GM18867 (cell line): ENCODE data around the gene RPRML.
"Not testable (repeated sequence)": the region's sequence is repeated elsewhere in the genome, so short reads cannot be mapped to it uniquely, and the experiment has no call there.

Experiments
- ATAC-seq: cut with Tn5 transposase; IDR thresholded peaks from one replicate; pipeline ENCODE4 v1.9.1; 2021; ENCODE audit warnings: mild to moderate bottlenecking, moderate library complexity; ENCODE audit not compliant: unreplicated experiment

RPRML gene

GRCh38 chr17:46976626-46977270, 2.3 kb downstream of the RPRML start:
- no peak for ATAC-seq

- no peak for ATAC-seq
Observed at GRCh38 chr17:46975287-46975686, 3.8 kb downstream of the RPRML start.

DNA sequence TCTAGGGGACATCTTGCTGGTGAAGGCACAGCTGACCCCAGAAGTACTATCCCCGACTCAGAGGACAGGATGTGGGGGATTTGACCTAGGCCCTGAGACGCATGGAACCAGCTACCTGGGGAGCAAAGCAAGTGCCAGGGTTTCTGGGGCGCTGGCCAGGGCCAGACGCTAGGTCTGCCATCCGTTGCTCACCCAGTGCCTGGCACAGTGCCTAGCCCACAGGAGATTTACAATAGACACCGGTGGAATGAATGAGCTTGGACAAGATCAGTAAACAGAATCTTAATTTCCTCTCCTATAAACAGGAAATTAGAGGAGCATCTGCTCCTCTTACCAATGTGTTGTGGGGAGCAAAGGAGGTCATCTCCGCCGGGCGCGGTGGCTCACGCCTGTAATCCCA, 5.0 kb downstream of the RPRML start:
- no peak for ATAC-seq

DNA sequence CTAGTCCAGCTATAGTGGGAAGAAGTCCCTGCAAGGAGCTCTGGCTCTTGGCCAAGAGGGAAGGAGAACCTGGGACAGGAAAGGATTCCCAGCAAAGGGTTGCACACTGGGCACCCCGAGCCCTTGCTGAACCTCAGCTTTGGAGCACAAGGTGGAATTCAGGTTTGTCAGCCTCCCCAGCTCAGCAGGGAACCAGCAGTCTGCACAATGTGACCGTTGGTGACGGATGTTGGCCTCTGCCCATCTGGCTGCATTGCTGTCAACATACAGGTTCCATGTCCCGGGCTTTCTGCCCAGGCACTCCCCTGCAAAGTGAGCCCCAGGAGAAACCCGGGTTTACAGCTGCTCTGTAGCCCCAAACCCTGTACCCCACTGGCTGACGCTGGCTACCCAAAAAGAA, 6.7 kb downstream of the RPRML start:
- ATAC-seq, result no peak

DNA sequence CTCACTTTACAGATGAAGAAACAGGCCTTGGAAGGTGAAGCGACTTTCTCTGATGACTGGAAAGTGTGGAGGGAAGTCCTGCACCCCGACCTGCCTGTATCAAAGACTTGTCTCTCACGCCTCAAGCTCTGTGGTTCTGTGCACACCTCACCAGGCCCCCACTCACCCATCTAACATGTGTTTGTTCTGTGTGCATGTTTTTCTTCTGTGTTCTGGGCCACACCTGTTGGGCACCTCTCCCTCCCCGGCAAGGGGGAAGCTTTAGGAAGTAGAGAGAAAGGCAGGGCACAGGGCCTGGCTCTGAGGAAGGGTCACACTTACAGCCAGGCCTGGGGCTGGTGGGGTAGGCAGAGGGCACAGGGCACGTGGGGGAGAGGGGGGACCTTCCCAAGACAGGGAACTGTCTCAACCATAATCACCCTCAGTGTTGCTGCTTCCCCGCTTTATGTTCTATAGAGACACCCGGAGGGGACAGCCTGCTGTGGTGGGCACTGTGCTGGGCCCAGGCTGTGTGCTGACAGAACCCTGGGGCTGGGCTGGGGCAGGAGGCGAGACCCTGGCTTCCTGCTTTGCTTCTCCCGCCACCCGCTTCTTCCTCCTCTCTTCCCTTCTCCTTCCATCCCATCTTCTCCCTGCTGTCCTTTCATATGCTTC, 7.3 kb downstream of the RPRML start:
- ATAC-seq, result no peak

GRCh38 chr17:46968896-46969295, 10.2 kb downstream of the RPRML start:
- no peak for ATAC-seq

GRCh38 chr17:46968224-46968834, 10.7 kb downstream of the RPRML start:
- ATAC-seq, result no peak

- ATAC-seq, result no peak
Observed at GRCh38 chr17:46964315-46965265, 14.5 kb downstream of the RPRML start.

DNA sequence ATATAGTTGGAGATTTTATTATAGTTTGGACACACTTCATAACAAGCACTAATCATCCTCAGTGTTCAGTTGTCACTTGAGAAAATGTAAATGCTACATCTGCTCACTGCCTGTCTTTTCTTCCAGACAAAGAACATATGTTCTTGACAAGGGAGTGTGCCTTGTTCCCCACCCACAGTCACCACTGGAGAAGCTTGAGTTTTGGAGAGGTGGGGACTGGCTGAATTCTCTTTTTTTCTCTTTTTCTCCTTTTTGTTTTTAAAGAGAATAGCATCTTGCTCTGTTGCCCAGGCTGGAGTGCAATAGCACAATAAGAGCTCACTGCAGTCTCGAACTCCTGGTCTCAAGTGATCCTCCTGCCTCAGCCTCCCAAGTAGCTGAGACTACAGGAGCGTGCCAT, 15.5 kb downstream of the RPRML start:
- ATAC-seq, result no peak

GRCh38 chr17:46962374-46962790, 16.7 kb downstream of the RPRML start:
- no peak for ATAC-seq

DNA sequence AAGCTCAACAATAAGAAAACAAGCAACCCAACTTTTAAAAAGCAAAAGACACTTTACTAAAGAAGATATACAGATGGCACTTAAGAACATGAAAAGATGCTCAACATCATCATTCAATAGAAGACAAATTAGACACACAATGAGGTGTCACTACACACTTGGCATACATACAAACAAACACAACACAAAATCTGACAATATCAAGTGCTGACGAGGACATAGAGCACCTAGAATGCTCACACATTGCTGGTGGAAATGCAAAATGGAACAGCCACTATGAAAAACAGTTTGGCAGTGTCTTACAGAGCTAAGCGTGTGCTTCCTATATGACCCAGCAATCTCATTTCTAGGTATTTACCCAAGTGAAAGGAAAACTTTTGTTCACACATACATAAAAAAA, 18.9 kb downstream of the RPRML start:
- no peak for ATAC-seq

GRCh38 chr17:46958041-46958591, 20.9 kb downstream of the RPRML start:
- no peak for ATAC-seq

- ATAC-seq, result not testable (repeated sequence)
Observed at GRCh38 chr17:46953191-46953590, 25.9 kb downstream of the RPRML start.

DNA sequence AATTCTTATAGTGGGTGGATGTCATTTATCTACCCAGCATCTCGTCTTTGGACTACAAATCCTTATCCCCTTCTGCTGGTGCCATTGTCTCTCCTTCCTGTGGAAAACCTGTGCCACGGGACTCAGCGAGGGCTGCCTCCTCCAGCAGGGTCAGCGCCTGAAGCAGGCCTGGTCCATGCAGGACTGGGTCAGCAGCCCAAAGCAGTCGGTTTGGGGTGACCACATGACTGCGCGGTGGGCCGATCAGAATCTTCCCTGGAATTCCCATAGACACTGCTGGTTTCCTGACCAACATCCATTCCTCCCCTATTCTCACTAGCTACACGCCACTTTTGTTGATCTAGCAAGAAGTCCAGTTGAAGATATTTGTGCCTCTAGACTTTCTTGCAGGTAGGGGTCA, 26.9 kb downstream of the RPRML start:
- no peak for ATAC-seq

DNA sequence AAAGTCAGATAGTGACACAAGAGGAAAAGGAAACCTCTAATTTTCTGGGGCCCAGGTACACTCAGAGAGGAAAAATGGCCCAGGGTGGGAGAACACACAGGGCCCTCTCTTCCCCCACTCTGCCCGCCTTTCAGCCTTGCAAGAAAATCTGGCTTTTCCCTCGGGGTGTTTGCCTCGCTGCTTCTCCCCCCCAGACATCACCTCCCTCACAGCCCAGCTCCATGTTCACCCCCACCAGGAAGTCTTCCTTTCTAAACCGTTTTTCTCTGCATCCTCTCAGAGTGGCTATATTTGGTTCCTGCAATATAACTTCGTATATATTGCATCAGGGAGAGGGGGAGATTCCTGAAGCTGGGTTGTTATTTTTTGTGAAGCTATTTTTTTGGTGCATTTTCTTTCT, 27.3 kb downstream of the RPRML start:
- ATAC-seq, result no peak

DNA sequence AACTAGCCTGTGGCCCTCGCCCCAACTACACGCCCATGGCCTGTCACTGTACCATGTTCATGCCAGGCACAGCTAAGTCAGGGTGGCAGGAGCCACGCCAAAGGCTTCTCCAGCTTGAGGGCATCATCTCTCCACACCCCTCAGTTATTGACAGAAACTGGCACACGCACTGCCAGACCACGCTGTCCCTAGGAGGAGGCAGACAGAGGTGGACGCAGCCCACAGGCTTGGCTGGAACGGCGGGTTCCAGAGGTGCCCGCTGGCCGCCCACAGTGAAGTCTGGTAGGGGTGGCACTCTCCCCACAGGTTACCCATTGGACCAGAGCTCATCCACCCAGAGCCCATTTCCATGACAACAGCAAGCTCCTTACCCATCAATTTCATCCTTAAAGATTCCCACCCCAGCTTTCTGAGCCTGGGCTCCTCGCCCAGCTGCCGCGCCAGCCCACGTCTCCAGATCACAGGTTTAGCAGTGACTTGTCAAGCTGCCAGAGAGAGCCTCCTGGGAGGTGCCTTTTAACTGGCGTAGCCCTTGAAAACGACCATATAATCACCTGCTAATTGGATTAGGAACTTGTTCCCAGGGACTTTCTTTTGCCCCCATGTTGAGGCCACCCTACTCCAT, 27.9 kb downstream of the RPRML start:
- no peak for ATAC-seq

GRCh38 chr17:46950342-46950996, 28.6 kb downstream of the RPRML start:
- ATAC-seq, result no peak

- no peak for ATAC-seq
Observed at GRCh38 chr17:46949291-46950174, 29.5 kb downstream of the RPRML start.

DNA sequence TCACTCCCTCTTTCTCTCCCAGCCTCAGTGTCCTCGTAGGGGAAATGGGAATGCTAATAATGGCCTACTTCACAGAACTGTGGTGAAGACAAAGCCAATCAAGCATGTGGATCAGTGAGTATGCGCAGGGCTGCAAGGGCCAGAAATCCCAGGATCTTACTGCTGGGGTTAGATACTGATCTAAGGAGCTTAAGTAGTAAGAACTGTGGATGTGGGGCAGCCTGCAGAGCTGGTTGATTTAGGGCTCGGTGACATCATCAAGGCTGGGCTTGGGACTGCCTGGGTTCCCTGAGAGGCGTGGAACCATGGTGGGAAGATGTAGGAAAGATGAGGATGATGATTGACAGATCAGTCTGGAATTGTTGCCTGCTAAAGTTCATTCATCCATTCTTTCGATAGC, 30.5 kb downstream of the RPRML start:
- no peak for ATAC-seq
